Measurements from ENCODE around the gene ABCB8. TPM values are rescaled to one million over a fixed set of nuclear protein-coding genes. Genes with fewer than 3 reads are reported as not detected.
A peak's percentile ranks its signal among the peaks of the same experiment; 100 is the strongest.
"Not testable (repeated sequence)": the region's sequence is repeated elsewhere in the genome, so short reads cannot be mapped to it uniquely, and the experiment has no call there.

ABCB8 gene
- total RNA-seq, 1 donor from 2014 or later = 20.4 TPM

GRCh38 chr7:150998341-150998740 lies 29.9 kb upstream of the ABCB8 start:
- no peak for DNase-seq

- DNase-seq = no peak
Measured at GRCh38 chr7:150999001-150999400, 29.2 kb upstream of the ABCB8 start.

GRCh38 chr7:150999497-151000230 lies 28.6 kb upstream of the ABCB8 start:
- no peak for DNase-seq

GRCh38 chr7:151000897-151001495 lies 27.3 kb upstream of the ABCB8 start:
- no peak for DNase-seq

GRCh38 chr7:151001546-151001945 lies 26.7 kb upstream of the ABCB8 start:
- no peak for DNase-seq

GRCh38 chr7:151003572-151003971 lies 24.7 kb upstream of the ABCB8 start:
- DNase-seq = peak; percentile 89

GRCh38 chr7:151005566-151005965 lies 22.7 kb upstream of the ABCB8 start:
- no peak for DNase-seq

- DNase-seq = no peak
Measured at GRCh38 chr7:151006590-151007300, 21.5 kb upstream of the ABCB8 start.

GRCh38 chr7:151007469-151007898 lies 20.8 kb upstream of the ABCB8 start:
- DNase-seq = peak; percentile 23

- DNase-seq = peak; percentile 72
Measured at GRCh38 chr7:151008143-151008510, 20.1 kb upstream of the ABCB8 start.

GRCh38 chr7:151008511-151009323 lies 19.5 kb upstream of the ABCB8 start:
- DNase-seq = peak; percentile 78

GRCh38 chr7:151009327-151010036 lies 18.8 kb upstream of the ABCB8 start:
- no peak for DNase-seq

- no peak for DNase-seq
Measured at GRCh38 chr7:151010037-151010306, 18.3 kb upstream of the ABCB8 start.

- DNase-seq = no peak
Measured at GRCh38 chr7:151010307-151011096, 17.7 kb upstream of the ABCB8 start.

- DNase-seq = no peak
Measured at GRCh38 chr7:151011097-151011409, 17.2 kb upstream of the ABCB8 start.

GRCh38 chr7:151011616-151012015 lies 16.6 kb upstream of the ABCB8 start:
- not testable (repeated sequence) for DNase-seq

- DNase-seq = no peak
Measured at GRCh38 chr7:151012031-151012692, 16.1 kb upstream of the ABCB8 start.

- DNase-seq = peak; percentile 39
Measured at GRCh38 chr7:151012911-151013347, 15.3 kb upstream of the ABCB8 start.

GRCh38 chr7:151013356-151013732 lies 14.9 kb upstream of the ABCB8 start:
- DNase-seq = no peak

GRCh38 chr7:151013733-151014497 lies 14.3 kb upstream of the ABCB8 start:
- no peak for DNase-seq

Data from dermis blood vessel endothelial cell (primary cell).